Measurements from ENCODE around the gene ZNF91. TPM values are rescaled to one million over a fixed set of nuclear protein-coding genes. Genes with fewer than 3 reads are reported as not detected.

Gene ZNF91
- total RNA-seq, 1 experiment from 2014 or later, result 43.5 TPM

GRCh38 chr19:23402388-23402787 lies 7.1 kb upstream of the ZNF91 start:
- no peak overlapping the region for H3K14ac ChIP-seq (ENCODE audit: insufficient read depth, low read length)
- no peak overlapping the region for H4K91ac ChIP-seq (ENCODE audit: insufficient read length, low read depth, low read length)
- no peak overlapping the region for H3K27ac Mint-ChIP-seq
- TF ChIP-seq, protein P1, sequence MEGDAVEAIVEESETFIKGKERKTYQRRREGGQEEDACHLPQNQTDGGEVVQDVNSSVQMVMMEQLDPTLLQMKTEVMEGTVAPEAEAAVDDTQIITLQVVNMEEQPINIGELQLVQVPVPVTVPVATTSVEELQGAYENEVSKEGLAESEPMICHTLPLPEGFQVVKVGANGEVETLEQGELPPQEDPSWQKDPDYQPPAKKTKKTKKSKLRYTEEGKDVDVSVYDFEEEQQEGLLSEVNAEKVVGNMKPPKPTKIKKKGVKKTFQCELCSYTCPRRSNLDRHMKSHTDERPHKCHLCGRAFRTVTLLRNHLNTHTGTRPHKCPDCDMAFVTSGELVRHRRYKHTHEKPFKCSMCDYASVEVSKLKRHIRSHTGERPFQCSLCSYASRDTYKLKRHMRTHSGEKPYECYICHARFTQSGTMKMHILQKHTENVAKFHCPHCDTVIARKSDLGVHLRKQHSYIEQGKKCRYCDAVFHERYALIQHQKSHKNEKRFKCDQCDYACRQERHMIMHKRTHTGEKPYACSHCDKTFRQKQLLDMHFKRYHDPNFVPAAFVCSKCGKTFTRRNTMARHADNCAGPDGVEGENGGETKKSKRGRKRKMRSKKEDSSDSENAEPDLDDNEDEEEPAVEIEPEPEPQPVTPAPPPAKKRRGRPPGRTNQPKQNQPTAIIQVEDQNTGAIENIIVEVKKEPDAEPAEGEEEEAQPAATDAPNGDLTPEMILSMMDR (conservative IDR thresholded peaks at IDR 0.05), result no peak
- no peak overlapping the region for H4K8ac ChIP-seq (replicated peaks; ENCODE audit: insufficient read length, low read depth, low read length)
- 0 out of 4 replicates have a peak, but pooled peaks cover 0 to under 1% of the 10 kb centered on the region in 2 experiments for H3K4me1 Mint-ChIP-seq
- no peaks in the 10 kb centered on the region; the same call in 1 of the 2 replicates for H3K79me2 ChIP-seq (ENCODE audit: insufficient read depth, low read length)
- no peak overlapping the region for H3K56ac ChIP-seq (ENCODE audit: insufficient read length, low read depth, low read length)
- DNase-seq, result no peak
- no peak overlapping the region for H2BK15ac ChIP-seq (ENCODE audit: low read depth, low read length)
- H3K23me2 ChIP-seq (ENCODE audit: insufficient read length, low read depth, low read length, poor library complexity, severe bottlenecking), result no peaks in the 10 kb centered on the region
- H3K36me3 Mint-ChIP-seq (ENCODE audit: insufficient read depth in 1 of 3, low read depth in 3 of 3), result peaks cover 62 to 73% (median 63%) of the 10 kb centered on the region in 3 experiments
- no peaks in the 10 kb centered on the region for H4K20me1 ChIP-seq (ENCODE audit: control insufficient read depth, insufficient read depth, insufficient read length)
- H2AFZ ChIP-seq (ENCODE audit: low read length), result no peak overlapping the region
- no peak overlapping the region for H3K18ac ChIP-seq (ENCODE audit: insufficient read length, low read depth, low read length)
- no peak overlapping the region for H2BK12ac ChIP-seq (ENCODE audit: insufficient read length, low read depth, low read length)
- no peaks in the 10 kb centered on the region for H3K27me3 Mint-ChIP-seq (ENCODE audit: low read depth)
- H3K4ac ChIP-seq (ENCODE audit: low read depth, low read length), result no peak overlapping the region
- no peaks in the 10 kb centered on the region for H3K27me3 ChIP-seq (ENCODE audit: insufficient read depth, low read length)
- H3K9ac ChIP-seq (ENCODE audit: extremely low read depth, insufficient read length, low read length), result no peak overlapping the region
- WGBS (ENCODE audit: extremely low coverage, insufficient read length, low lambda C conversion rate), result no CpG with 5 or more reads among the region's 2 CpGs
- no peaks in the 10 kb centered on the region for H3K9me3 ChIP-seq (ENCODE audit: control insufficient read depth, low read depth, low read length)
- no peak overlapping the region for H2AK5ac ChIP-seq (ENCODE audit: insufficient read length, low read length)
- no peak overlapping the region for H3K23ac ChIP-seq (ENCODE audit: insufficient read length, low read depth, low read length)
- no peak overlapping the region for H2BK5ac ChIP-seq (ENCODE audit: insufficient read length, low read length)
- no peaks in the 10 kb centered on the region for H3K4me1 ChIP-seq (ENCODE audit: insufficient read depth, low read length)
- H2BK120ac ChIP-seq (ENCODE audit: low read depth, low read length, poor library complexity, severe bottlenecking), result no peak overlapping the region
- no peak overlapping the region for H3K4me3 Mint-ChIP-seq
- H4K5ac ChIP-seq (ENCODE audit: insufficient read length, low read depth, low read length), result no peak overlapping the region
- H3T11ph ChIP-seq (ENCODE audit: low read length), result no peak overlapping the region
- H3K27ac ChIP-seq (ENCODE audit: insufficient read length, low read depth, low read length), result no peak overlapping the region
- no peak overlapping the region for H2BK20ac ChIP-seq (ENCODE audit: low read depth, low read length, poor library complexity, severe bottlenecking)
- no peaks in the 10 kb centered on the region for H3K9me3 Mint-ChIP-seq
- H3K4me2 ChIP-seq (ENCODE audit: insufficient read depth, insufficient read length, low read length), result no peak overlapping the region
- no peaks in the 10 kb centered on the region for H3K79me1 ChIP-seq (ENCODE audit: insufficient read depth, low read depth, low read length, poor library complexity, severe bottlenecking)

All from H9 (cell line).